RWPE1 (cell line): ENCODE measurements around the gene SLC22A15.
"Not testable (repeated sequence)": the region's sequence is repeated elsewhere in the genome, so short reads cannot be mapped to it uniquely, and the experiment has no call there.

Experiments used
- CTCF ChIA-PET: fragments of 350-600 bp; sonication (Branson Sonifier 250); formaldehyde crosslinking; extraction: SDS; loops from one replicate; lab custom pipeline; 2021; lab: Yijun Ruan, JAX
- POLR2A ChIA-PET: fragments of 400-600 bp; formaldehyde crosslinking; extraction: SDS; loops from one replicate; lab custom pipeline; 2020; ENCODE audit warnings: antibody characterized with exemption; ENCODE audit not compliant: low non-redundant PET; lab: Yijun Ruan, JAX
- DNase-seq: peaks from one replicate; pipeline ENCODE4 v3.0.0; 2012; ENCODE audit warnings: low spot score
- H3K27ac ChIP-seq: fragments of 450-650 bp; 2 replicates; pipeline ENCODE4 v1.5.1; 2017
- CTCF ChIP-seq: fragments of 450-650 bp; conservative IDR thresholded peaks from 2 replicates; pipeline ENCODE4 v1.5.1; 2017; ENCODE audit warnings: low read depth, mild to moderate bottlenecking

The SLC22A15 gene

GRCh38 chr1:115958866-115959265 lies 17.4 kb upstream of the SLC22A15 start:
- ChIA-PET CTCF (no interaction called here), POLR2A (no interaction called here)
- H3K27ac ChIP-seq: no peak overlapping the region
- DNase-seq: no peak
- no peak for TF ChIP-seq CTCF

GRCh38 chr1:115969509-115969908 lies 6.8 kb upstream of the SLC22A15 start:
- H3K27ac ChIP-seq: no peak overlapping the region
- CTCF ChIA-PET: no interaction called here
- no peak for TF ChIP-seq CTCF
- no peak for DNase-seq
- POLR2A ChIA-PET: no interaction called here

- not testable (repeated sequence) for H3K27ac ChIP-seq, DNase-seq
- CTCF ChIA-PET: interaction anchor here (0.6 kb wide), 1 partner anchor 79 kb away, joined by 3 read pairs; no protein-coding TSS in a partner anchor
- POLR2A ChIA-PET: interaction anchor here (0.6 kb wide), 1 partner anchor 9 kb away, joined by 3 read pairs; no protein-coding TSS in a partner anchor
These were observed 4.5 kb upstream of the SLC22A15 start for GRCh38 chr1:115971778-115972177.

GRCh38 chr1:115973154-115973553 lies 3.2 kb upstream of the SLC22A15 start:
- ChIA-PET CTCF (no interaction called here), POLR2A (no interaction called here)
- no peak for DNase-seq
- no peak overlapping the region for H3K27ac ChIP-seq
- TF ChIP-seq CTCF: no peak

- no peak for DNase-seq
- H3K27ac ChIP-seq: peak overlapping the region; percentile 99
- CTCF ChIA-PET: no interaction called here
- TF ChIP-seq CTCF: no peak
- POLR2A ChIA-PET: interaction anchor here (0.6 kb wide), 1 partner anchor 204 kb away, joined by 4 read pairs; no protein-coding TSS in a partner anchor
These were observed 698 bp upstream of the SLC22A15 start for GRCh38 chr1:115975569-115976061.

- peak; percentile 27 for DNase-seq
- CTCF ChIA-PET: no interaction called here
- POLR2A ChIA-PET: interaction anchor here (0.7 to 1.1 kb wide), 2 partner anchors 54 to 138 kb away, joined by 3 to 4 read pairs; no protein-coding TSS in a partner anchor
- no peak for TF ChIP-seq CTCF
- peak overlapping the region; percentile 99 for H3K27ac ChIP-seq
These were observed 697 bp downstream of the SLC22A15 start for GRCh38 chr1:115976921-115977498.
